ENCODE data around the gene STK32C.

Gene STK32C

DNA sequence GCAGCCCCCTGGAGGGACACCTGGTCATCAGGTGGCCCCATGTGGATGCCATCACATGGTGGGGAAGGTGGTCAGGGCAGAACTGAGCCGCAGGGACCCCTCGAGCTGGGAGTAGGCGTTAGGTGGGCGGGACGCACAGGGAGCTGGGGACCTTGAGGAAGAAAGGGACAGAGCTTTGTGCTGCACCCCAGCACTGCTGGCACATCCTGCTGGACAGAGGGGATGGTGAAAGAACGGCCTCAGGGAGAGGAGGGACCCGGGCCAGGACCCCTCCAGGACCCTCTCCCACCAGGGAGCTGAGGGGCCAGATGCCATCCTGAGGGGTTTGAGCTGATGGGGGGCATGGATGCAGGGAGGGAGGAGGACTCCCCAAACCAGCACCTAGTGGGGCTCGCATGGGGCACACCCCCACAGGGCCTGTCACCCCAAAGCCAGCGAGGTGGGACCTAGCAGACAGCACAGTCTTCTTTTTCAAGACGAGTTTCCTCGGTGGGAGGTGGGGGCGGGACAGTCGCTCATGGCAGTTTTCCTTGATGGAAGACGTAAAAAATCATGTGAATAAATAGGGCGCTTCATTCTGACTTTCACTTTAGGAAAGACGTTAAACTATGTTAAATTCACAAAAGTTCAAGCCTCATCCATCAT is 43.3 kb downstream of the STK32C start:
- DNase-seq = no peak

DNA sequence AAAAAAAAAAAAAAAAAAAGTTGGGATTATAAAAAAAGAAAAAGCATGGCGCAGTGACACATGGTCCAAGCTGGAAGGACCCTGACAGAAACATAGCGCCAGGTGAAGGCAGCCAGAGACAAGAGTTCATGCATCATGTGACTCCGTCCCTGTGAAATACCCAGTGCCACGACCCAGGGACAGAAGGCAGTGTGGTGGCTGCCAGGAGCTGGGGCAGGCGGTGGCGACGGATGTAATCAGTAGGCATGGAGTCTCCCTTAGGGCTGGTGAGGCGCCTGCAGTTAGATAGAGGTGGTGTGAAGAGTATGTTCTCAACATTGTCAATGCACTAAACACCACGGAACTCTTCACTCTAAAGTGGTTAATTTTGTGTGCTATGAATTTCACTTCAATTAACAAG is 43.9 kb downstream of the STK32C start:
- no peak for DNase-seq

DNA sequence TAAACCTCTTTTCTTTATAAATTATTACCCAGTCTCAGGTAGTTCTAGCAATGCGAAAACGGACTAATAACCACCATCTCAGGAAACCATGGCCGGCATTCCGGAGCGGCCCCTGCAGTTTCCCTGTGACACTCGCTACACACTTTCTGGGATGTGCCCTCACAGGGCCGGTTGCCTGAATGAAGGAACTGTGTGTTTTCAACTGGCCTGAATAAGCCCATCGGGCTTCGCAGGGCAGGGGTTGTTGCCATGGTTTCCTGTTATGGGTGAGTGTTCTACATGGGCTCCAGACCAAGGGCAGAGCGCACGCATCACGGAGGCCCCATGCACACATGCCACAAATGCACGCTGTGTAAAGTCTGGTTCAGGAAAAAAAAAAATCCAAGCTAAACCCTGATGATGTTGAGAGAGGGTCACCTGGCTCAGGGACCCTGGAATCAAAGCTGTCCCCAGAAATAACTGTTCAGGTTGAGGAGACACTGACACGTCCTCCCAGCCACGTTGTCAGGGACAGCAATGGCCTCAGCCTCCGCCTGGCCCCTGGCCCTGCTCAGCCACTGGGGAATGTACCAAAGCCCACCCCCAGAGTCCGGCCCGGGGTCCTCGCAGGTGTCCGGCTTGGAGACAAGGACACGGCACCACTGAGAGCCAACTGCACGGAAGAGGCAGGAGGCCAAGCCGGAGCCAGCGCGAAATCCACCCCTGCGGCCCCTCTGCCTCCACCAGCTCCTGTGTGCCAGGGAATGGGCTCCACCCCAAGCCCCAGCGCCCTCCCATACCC is 47.9 kb downstream of the STK32C start:
- DNase-seq = no peak

DNA sequence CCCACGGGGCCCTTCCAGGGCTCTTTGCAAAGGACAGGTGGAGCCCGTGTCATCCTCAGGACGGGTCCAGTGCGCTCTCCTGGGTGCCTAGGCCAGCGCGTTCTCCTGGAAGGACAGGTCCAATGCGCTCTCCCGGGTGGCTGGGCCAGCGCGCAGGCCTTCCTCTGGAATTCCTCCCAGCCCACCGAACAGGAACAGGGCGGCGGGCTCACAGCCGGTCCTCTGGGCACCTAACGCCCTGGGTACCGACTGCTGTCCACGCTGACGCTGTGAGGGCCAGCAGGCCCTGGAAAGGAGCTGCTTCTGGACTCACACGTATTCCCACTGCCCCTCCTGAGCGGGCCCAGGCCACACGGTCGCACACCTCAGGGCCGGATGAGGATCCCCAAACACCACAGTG is 49.3 kb downstream of the STK32C start:
- DNase-seq = no peak

DNA sequence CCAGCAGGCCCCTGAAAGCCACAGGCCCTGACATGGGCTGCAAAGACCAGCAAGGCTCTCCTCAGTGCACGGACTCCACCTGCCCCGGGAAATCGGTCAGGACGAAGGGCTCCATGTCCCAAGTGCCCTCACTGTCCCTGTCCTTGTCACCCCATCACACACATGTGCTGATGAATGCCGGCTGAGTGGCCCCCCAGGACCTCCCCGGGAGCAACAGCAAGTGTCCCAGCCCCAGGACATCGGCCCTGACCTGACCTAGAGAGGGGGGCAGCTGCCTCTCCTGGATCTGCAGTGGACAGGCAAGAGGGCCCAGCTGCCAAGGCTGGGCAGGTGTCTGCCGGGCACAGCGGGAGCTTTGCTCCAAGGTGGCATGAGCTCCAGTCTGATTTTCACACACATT is 49.8 kb downstream of the STK32C start:
- no peak for DNase-seq

DNA sequence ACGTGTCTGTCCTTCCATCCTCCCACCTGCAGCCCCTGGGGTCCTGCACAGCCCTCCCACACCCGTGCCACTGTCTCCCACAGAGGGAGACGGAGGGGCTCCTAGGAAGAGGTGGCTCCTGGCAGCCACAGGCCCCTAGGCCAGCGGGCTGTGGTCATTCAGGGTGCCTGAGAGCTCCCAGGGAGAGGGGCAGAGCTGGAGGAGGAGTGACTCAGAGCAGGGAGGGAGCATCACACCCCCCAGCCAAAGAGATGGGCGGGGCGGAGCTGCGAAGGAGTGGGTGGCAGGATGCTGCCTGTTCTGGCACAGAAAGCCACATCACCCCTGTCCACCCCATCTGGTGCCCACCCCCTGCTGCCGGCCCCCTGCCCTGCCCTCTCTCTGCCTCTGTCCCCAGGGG is 50.5 kb downstream of the STK32C start:
- DNase-seq = peak; percentile 38

DNA sequence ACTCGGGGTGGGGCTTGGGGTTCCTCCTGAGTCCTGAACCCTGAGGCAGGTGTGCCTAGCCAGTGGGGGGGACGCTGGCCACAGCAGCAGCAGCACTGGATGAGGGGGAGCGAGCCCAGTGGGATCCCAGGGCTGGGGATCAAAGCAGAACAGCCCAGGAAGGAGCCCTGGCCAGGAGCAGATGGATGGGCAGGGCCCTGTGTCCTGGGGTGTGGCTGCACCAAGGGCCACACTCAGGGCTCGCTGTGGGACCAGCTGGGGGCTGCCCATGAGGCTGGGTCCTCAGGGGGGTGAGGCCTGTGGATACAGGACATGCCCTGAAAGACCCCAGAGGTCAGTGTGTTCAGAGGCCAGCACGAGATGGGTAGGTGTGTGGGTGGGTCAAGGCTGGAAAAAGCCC is 50.9 kb downstream of the STK32C start:
- no peak for DNase-seq

DNA sequence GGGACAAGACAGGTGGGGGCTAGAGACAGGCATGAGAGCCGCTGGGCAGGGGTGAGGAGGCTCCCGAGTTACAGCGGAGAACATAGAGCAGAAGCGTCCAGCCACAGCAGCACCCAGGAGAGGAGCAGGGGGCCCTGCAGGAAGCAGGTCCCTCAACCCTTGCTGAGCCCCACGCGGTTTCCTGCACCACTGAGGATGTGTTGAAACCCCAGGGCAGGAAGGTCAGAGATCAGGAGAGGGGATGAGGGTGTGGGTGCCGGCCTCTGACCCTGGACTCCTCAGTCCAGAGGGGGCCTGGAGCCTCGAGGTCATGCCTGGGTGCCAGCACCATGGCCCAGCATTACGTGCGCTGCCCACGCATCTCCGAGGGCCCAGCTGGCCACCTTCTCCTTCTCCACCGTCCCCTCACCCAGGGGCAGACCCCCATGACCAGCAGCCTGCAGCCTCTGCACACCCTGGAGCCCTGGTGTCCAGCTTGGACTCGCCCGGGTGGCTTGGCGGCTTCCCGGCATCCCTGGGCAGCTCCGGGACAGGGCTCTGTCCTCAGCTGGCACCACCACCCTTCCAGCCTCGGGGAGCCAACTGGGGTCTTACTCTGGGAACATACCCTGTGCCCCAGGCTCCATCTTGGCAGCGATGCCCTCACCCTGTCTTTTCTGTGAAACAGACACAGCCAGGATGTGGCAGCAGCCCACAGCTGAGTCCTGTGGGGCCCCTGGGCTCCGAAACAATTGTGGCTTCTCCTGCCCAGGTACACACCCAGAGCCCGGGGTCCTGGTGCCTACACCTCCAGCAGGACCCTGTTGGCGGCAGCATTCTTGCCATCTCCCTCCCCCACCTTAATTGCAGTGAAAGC is 52.0 kb downstream of the STK32C start:
- peak; percentile 22 for DNase-seq

DNA sequence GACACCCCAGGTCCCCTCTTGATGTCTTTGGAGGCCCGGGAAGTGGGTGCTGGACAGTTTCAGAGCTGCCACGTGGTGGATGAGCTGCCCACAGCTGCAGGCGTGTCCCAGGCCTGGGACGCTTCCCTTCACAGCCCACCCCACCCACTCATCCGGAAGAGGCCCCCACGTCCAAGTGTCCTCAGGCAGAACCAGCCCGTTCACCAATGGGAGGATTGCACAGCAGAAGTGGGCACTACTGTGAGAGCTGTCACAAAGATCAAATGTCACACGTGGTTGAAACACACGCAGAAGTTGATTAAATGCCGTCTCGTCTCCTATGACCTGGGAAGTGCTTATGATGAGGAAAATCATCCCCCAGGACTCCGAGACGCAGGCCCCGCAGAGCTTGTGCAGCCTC is 52.9 kb downstream of the STK32C start:
- DNase-seq = no peak

DNA sequence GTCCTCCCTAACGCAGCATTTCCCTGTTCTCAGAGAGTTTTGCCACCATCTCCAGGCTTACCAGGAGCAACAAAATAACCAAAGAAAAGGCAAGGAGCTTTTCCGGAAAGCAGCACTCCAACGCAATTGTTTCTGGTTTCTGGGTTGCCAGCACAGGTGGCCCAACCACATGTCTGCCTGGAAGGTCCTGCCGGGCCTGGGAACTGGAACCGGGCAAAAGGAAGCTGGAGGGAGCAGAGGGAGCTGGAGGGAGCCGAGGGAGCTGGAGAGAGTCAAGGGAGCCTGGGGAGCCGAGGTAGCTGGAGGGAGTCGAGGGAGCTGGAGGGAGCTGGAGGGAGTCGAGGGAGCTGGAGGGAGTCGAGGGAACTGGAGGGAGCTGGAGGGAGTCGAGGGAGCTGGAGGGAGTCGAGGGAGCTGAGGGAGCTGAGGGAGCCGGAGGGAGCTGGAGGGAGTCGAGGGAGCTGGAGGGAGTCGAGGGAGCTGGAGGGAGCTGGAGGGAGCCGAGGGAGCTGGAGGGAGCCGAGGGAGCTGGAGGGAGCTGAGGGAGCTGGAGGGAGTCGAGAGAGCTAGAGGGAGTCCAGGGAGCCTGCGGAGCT is 54.6 kb downstream of the STK32C start:
- DNase-seq = no peak

DNA sequence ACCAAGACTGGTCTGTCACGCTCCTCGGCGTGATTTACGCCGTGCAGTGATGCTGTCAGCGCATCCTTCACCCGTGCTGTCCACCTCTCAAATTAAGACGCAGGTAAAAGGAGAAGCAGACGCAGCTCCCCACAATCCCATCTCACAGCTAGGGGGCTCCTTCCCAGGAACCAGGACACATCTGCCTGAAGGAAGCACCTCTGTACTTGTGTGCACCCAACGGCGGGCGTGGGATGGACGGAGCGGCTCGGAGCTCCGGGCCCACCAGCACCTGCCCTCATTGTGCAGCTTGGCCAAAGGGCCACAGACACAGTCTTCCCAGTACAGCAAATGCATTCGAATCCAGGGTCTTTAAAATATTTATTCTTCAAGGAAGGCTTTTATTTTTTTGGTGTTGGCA is 55.3 kb downstream of the STK32C start:
- DNase-seq = no peak

DNA sequence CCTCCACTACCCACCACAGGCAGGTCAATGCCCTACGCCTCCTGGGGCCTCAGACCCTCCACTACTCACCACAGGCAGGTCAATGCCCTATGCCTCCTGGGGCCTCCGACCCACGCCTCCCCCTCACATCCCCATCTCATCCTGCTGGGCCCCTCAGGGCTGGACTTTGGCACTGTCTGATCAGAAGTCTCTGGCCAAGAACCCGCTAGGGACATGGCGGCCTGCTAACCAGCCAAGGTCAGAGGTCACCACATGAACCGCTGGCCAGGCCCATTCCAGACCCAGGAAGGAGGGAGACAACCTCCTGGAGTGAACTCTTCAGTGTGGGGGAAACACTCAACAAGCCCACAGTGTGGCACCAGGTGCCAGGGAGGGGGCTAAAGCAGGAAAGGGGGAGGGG is 55.8 kb downstream of the STK32C start:
- no peak for DNase-seq

DNA sequence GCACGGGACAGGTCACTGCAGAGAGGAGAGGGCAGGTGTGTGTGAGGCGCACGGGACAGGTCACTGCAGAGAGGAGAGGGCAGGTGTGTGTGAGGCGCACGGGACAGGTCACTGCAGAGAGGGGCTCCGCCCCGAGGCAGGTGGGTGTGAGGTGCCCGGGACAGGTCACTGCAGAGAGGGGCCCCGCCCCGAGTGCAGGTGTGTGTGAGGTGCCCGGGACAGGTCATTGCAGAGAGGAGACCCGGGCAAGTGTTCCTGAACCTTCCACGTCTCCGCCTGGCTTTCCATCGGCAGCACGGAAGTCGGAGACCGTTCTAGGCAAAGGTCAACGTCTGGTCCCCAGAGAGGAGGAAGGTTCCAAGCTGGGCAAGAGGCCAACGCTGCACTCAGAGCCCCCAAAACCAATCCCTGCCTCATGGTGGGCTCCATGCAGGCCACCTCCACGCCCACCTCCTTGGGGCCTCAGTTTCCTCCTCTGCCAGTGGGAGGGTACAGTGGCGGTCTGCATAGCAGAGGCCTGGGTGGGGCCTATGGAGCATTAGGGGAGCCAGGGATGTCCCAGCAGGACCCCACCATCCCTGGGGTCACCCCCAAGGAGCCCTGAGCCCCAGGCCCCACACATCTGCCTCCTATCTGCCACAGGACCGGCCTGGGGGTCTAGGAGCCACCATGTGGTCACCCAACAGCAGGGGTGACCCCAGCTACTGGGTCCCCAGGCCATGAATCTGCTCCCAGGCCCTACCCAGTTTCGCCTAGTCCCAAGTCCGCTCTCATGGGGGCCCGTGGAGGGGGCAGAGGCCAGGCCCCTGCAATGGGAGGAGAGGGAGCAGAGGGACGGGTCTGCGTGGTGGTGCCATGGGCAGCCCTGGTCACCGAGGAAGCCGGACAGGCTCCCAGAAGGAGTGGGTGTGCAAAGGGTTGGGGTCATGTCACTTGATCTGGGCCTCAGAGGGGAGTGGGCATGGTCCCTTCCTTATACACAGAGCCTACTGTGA is 57.0 kb downstream of the STK32C start:
- DNase-seq = no peak

DNA sequence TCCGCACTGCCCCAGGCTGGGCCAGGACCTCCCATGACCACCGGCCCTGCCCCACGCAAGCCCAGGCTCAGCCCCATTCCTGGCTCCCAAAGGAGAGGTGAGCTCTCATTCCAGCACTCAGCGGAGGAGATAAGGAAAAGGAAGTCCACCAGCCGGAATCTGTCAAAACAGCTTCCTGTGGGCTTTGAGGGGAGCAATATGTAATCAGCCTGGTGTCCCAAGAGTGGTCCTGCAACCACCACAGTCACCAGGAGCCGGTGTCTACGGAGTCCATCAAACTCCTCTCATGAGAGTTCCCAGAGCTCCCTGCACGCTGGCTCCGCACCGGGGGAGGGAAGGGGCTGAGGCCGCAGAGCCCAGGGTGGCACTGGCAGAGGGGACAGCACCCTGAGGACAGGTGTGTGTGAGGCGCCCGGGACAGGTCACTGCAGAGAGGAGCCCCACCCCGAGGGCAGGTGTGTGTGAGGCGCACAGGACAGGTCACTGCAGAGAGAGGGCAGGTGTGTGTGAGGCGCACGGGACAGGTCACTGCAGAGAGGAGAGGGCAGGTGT is 57.9 kb downstream of the STK32C start:
- no peak for DNase-seq

DNA sequence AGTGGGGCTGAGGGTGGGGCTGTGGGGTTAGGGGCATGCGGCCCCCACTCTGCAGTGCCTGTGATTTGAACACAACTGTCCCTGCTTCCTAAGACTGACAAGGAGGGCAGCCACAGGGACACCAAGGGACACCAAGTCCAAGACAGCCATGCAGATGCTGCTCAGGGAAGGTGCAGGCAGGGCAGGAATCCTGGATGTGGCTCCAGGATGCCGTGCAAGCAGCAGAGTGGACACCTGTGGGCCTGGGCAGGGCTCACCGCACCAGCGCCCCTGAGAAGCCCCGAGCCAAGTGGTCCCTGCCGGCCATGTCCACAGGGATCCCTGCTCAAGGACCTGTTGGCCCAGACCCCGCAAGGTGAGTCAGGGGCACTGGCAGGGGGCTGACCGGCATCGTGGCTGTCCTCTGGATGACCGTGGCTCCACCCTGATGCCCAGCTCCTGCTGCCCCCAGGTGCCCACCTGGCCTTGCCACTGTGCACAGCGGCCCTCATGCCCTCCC is 58.5 kb downstream of the STK32C start:
- DNase-seq = no peak

DNA sequence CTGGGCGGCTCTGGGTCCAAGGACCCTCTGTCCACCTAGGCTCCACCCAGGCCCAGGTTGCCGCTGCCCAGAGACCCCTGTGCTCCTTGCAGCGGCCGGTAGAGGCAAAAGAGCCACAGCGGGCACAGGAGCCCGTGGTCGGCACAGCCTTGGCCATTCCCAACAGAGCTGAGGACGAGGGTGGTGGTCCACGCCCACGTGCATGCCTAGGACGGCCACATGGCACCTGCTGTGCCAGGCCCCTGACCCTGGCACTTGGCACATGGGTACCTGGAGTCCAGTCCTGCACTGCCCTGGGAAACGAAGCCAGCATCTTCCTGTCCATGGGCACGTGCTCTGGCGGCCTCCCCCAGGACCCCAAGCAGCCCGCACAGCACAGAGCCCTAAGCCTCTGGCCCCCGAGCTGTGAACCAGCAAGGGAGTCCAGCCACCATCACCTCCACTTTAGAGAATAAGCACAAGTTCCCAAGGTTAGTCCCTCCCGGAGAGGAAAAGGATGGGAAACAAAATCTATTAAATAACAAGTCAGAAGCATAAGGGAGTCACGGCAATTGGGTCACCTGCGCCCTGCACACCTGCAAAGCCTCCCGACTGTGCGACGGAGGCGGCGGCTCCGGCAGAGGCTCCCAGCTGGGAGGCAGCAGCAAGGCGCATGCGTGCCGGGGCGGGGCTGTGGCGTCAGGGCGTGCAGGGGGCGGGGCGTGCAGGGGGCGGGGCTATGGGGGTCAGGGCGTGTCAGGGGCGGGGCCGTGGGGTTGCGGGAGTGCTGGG is 59.1 kb downstream of the STK32C start:
- DNase-seq = peak; percentile 70

DNA sequence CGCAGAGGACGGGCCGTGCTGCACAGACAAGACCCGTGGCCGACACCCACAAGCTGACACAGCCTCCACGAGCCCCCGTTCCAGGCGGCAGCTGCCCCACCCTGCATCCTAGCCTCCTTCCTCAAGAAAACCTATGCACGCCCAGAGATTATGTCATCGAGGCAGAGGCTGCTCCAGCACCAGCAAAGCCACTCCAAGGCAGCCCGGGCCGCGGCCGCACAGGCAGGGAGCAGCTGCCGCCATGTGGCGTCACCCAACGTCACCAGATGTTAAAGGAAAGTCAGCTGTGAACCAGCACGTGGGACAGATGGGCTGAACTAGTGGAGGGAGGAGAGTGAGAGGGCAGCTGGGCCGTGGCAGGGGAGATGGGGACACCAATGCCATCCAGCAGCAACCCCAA is 59.8 kb downstream of the STK32C start:
- DNase-seq = no peak

DNA sequence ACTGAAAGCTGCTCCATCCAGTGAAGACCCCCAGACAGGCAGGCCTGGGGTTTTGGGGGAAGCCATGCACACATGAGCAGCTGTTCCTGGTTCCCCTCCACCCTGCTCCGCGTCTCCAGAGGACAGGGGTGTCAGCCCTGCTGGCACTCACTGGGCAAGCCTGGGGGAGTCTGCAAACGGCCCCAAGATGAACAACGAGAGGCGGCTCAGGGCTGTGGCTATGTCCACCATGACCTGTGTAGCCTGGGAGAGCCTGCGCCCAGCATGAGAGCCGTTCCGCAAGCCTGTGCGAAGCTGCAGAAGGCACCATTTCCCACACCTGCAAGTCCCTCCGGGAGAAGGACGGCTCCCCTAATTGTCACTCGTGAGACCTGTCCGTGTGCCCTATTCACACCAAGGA is 61.5 kb downstream of the STK32C start:
- DNase-seq = no peak

DNA sequence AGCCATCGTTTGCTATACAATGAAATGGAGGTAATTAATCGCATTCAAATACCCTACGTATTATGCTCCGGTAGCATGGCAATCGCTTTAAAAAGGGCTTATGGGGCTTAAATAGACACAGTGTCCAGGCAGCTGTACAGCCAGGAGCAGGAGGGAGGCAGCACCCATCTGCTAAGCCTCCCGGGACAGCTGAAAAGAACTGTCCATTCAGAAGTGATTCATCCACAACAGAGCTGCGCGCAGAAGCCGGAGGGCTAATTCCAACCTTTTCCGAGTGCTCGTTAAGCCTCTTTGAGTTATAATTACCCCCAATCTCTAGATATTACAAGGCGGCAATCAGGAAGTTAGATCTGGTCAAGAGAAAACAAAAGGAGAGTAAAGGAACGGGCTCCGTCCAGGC is 62.7 kb downstream of the STK32C start:
- no peak for DNase-seq

DNA sequence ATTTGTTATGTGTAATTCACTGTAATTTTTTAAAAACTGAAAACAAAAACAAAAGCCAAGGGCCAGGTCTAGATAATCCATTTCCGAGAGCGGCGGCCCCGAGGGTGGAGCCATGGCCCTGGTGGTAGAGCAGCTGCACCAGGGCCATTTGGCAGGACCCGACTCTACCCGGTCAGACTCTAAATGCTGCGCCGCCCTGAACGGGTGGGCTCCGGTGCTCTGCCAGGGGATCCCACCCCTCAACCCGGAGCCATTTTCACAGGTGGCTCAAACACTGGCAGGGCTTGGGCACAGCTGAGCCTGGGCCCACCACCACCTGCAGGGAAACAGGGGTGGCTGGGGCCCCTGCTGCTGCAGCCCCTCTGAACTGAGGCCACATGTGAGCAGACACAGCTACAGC is 64.1 kb downstream of the STK32C start:
- DNase-seq = no peak

DNA sequence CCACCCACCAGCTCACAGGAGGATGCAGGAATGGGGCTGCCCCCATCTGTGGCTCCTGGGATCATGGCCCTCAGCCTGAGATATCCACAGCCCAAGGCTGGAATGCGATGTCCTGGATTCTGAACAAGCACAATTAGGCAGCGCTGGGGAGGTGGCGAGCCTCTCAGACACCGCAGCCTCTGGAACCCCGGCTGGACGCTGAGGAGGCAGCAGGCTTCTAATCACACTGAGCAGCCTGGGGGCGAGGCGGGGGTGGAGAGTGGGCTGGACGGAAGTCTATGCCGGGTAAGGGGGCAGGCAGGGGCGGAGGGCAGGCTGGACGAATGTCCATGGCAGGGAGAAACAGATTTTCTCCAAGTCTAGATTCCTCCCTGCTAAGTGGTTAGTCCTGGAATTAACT is 64.6 kb downstream of the STK32C start:
- no peak for DNase-seq
